Mammary epithelial cell (primary cell): ENCODE measurements around the gene GALNT17.

Experiments
- EZH2 ChIP-seq: IDR thresholded peaks from 2 replicates; pipeline ENCODE4 v1.6.1; 2012; ENCODE audit warnings: low read length, inconsistent platforms, borderline replicate concordance
- TF ChIP-seq, protein P1 (sequence below), 2 donors: IDR thresholded peaks in 1 of 2; conservative IDR thresholded peaks in 1 of 2; 2 replicates each; pipeline ENCODE4 v1.5.1; 2011 to 2012; ENCODE audit warnings: inconsistent platforms in 2 of 2, low read length in 2 of 2, mild to moderate bottlenecking in 2 of 2, control low read depth in 1 of 2, low read depth in 1 of 2; ENCODE audit not compliant: insufficient read depth in 1 of 2; ENCODE audit errors: extremely low read depth in 1 of 2

DNA sequence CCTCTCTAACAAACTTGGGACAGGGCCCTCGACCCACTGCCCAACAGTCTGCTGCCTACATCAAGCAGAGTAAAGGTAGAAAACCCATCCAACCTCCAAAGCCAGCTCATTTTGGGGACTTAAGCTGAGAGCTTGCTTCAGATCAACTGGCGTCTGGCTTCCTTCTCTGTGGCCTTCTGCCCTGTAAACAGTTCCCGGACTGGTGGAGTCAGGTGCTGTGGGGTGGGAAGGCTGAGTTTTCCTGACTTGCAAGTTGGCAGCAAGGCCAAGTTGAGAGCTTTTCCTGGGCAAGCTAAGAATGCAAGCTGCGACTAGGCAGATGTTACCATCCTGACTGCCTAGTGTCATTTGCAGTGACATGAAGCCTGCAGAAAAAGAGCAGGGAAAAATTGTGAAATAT is 3.7 kb downstream of the GALNT17 start:
- no peak for TF ChIP-seq EZH2
- TF ChIP-seq, protein P1, sequence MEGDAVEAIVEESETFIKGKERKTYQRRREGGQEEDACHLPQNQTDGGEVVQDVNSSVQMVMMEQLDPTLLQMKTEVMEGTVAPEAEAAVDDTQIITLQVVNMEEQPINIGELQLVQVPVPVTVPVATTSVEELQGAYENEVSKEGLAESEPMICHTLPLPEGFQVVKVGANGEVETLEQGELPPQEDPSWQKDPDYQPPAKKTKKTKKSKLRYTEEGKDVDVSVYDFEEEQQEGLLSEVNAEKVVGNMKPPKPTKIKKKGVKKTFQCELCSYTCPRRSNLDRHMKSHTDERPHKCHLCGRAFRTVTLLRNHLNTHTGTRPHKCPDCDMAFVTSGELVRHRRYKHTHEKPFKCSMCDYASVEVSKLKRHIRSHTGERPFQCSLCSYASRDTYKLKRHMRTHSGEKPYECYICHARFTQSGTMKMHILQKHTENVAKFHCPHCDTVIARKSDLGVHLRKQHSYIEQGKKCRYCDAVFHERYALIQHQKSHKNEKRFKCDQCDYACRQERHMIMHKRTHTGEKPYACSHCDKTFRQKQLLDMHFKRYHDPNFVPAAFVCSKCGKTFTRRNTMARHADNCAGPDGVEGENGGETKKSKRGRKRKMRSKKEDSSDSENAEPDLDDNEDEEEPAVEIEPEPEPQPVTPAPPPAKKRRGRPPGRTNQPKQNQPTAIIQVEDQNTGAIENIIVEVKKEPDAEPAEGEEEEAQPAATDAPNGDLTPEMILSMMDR (conservative IDR thresholded peaks at IDR 0.05 in 1 of 2, IDR thresholded peaks at IDR 0.05 in 1 of 2; ENCODE audit: extremely low read depth in 1 of 2, insufficient read depth in 1 of 2, low read depth in 1 of 2, low read length in 2 of 2): no peak
